Parathyroid adenoma (tissue), 2 donors: Measurements from ENCODE around the gene ART5.

ENCODE experiments used
- H2AFZ ChIP-seq: fragments of 300-600 bp; sonication (generic); one replicate; pipeline ENCODE4 v1.7.0; 2017; ENCODE audit warnings: antibody characterized with exemption, mild to moderate bottlenecking
- H3K27ac ChIP-seq: fragments of 300-600 bp; sonication (generic); one replicate; pipeline ENCODE4 v1.7.0; 2017
- H3K27me3 ChIP-seq: fragments of 300-600 bp; sonication (generic); one replicate; pipeline ENCODE4 v1.7.0; 2017; ENCODE audit warnings: low read length; ENCODE audit not compliant: control insufficient read depth, insufficient read depth
- H3K36me3 ChIP-seq: fragments of 300-600 bp; sonication (generic); one replicate; pipeline ENCODE4 v1.7.0; 2017; ENCODE audit warnings: low read length; ENCODE audit not compliant: control insufficient read depth, insufficient read depth
- H3K4me1 ChIP-seq: fragments of 300-600 bp; sonication (generic); one replicate; pipeline ENCODE4 v1.7.0; 2017; ENCODE audit warnings: control low read depth
- H3K4me2 ChIP-seq: fragments of 300-600 bp; sonication (generic); one replicate; pipeline ENCODE4 v1.7.0; 2017; ENCODE audit warnings: low read length
- H3K4me3 ChIP-seq: fragments of 300-600 bp; sonication (generic); one replicate; pipeline ENCODE4 v1.7.0; 2017; ENCODE audit warnings: low read depth, low read length
- H3K79me2 ChIP-seq: fragments of 300-600 bp; sonication (generic); one replicate; pipeline ENCODE4 v1.7.0; 2017; ENCODE audit warnings: control low read depth
- H3K9ac ChIP-seq: fragments of 300-600 bp; sonication (generic); one replicate; pipeline ENCODE4 v1.7.0; 2017; ENCODE audit warnings: mild to moderate bottlenecking
- H3K9me3 ChIP-seq: fragments of 300-600 bp; sonication (generic); one replicate; pipeline ENCODE4 v1.7.0; 2017; ENCODE audit warnings: low read length; ENCODE audit not compliant: control insufficient read depth
- TF ChIP-seq, protein P1 (sequence below): fragments of 300-600 bp; sonication (generic); IDR thresholded peaks from one replicate; pipeline ENCODE4 v1.7.0; 2017; ENCODE audit warnings: antibody characterized with exemption, mild to moderate bottlenecking
- donor health status: primary hyperparathyroidism.

ART5 gene

GRCh38 chr11:3671334-3672254, 29.8 kb upstream of the ART5 start, which contains the start of gene CHRNA10:
TSS of gene CHRNA10 (minus strand) at chr11:3671384. CDS start at chr11:3671312, 72 bp downstream.
- H2AFZ ChIP-seq: no peak within 1 kb of the TSS
- H3K79me2 ChIP-seq: no peaks in the 10 kb centered on the region
- H3K27me3 ChIP-seq: no peaks in the 10 kb centered on the region
- TF ChIP-seq, protein P1, sequence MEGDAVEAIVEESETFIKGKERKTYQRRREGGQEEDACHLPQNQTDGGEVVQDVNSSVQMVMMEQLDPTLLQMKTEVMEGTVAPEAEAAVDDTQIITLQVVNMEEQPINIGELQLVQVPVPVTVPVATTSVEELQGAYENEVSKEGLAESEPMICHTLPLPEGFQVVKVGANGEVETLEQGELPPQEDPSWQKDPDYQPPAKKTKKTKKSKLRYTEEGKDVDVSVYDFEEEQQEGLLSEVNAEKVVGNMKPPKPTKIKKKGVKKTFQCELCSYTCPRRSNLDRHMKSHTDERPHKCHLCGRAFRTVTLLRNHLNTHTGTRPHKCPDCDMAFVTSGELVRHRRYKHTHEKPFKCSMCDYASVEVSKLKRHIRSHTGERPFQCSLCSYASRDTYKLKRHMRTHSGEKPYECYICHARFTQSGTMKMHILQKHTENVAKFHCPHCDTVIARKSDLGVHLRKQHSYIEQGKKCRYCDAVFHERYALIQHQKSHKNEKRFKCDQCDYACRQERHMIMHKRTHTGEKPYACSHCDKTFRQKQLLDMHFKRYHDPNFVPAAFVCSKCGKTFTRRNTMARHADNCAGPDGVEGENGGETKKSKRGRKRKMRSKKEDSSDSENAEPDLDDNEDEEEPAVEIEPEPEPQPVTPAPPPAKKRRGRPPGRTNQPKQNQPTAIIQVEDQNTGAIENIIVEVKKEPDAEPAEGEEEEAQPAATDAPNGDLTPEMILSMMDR: no peak
- H3K27ac ChIP-seq: no peak within 1 kb of the TSS
- no peak within 1 kb of the TSS for H3K4me2 ChIP-seq
- H3K9ac ChIP-seq: no peak within 1 kb of the TSS
- no peaks in the 10 kb centered on the region for H3K36me3 ChIP-seq
- H3K4me3 ChIP-seq: no peak within 1 kb of the TSS
- no peaks in the 10 kb centered on the region for H3K4me1 ChIP-seq
- no peaks in the 10 kb centered on the region for H3K9me3 ChIP-seq

DNA sequence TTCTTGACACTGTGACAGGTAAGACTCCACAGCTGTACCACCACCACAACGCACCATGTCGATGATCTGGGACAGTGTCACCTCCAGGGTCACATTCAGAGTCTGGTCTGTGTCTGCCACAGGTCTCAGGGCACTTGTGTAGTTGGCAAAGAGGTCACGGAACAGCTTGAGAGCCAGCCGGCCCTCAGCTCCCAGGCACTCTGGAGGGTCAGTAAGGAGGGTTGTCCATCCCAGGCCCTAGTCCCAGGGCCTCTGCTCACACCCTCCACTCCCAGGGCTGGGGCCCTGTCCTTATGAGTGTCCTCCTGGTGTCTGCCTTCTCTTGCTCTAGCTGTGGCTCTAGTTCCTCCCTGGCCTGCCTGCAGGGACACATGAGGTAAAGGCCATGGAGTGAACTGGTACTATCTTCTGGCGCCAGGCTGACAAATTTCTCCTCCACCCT, 28.0 kb upstream of the ART5 start:
- Histone ChIP-seq H3K27me3 (no peaks in the 10 kb centered on the region), H3K27ac (no peak overlapping the region), H3K79me2 (no peaks in the 10 kb centered on the region), H3K4me2 (no peak overlapping the region), H3K36me3 (no peaks in the 10 kb centered on the region), H3K9ac (no peak overlapping the region), H2AFZ (no peak overlapping the region), H3K4me1 (no peaks in the 10 kb centered on the region), H3K9me3 (no peaks in the 10 kb centered on the region), H3K4me3 (no peak overlapping the region)
- TF ChIP-seq, protein P1: no peak

DNA sequence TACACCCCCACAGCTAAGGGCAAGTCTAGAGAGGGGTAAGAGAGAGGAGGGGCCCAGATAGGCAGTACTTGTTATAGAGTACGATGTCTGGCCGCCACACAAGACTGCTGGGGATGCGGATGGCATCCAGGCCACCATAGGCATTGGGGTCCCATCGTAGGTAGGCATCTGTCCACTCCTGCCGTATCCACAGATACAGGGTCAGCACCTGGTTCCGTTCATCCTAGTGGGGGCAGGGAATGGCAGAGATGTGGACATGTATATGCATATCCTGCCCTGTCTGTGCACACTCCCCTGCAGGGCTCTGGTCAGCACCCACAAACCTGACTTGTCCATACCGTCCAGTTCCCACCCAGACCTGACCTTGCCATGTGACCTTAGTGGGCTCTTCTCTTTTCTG, 27.3 kb upstream of the ART5 start:
- Histone ChIP-seq H3K4me1 (no peaks in the 10 kb centered on the region), H3K79me2 (no peaks in the 10 kb centered on the region), H3K9ac (no peak overlapping the region), H3K4me3 (no peak overlapping the region), H2AFZ (no peak overlapping the region), H3K27ac (no peak overlapping the region), H3K27me3 (no peaks in the 10 kb centered on the region), H3K4me2 (no peak overlapping the region), H3K36me3 (no peaks in the 10 kb centered on the region), H3K9me3 (no peaks in the 10 kb centered on the region)
- TF ChIP-seq, protein P1: no peak

DNA sequence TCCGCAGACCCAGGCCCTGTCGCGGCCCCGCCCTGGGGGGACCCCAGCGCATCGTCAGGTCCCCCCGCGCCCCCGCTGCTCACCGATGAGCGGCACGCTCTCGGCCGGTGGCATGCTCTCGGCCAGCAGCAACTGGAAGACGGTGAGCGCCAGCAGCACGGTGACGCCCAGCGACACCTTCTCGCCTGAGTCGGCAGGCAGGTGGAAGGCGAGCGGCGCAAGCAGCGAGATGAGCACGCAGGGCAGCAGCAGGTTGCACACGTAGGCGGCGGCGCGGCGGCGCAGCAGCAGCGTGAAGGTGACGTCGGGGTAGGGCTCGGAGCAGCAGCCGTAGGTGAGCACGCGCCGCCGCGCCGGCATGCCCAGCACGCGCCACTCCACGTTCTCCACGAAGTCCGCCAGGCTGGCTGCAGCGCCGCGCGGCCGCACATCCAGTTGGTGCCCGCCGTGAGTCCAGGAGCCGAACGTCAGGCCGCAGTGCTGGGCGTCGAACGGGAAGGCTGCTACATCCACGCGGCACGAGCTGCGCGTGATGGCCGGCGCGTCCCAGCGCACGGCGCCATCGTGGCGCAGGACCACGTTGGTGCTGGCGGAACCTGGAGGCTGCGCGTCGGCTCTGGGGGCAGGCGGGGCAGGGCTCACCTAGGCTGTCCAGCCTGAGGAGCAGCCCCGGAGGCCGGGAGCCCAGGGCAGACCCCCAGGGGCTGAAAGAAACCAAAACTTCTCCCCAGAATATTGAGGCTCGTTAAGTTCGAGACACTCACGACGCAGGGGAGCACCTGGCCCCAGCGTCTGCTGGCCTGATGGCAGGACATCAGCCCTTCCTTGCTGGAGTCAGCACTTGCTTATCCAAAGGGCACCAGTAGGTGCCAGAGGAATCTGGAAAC, 25.6 kb upstream of the ART5 start:
- no peak overlapping the region for H3K27ac ChIP-seq
- TF ChIP-seq, protein P1: no peak
- H3K9me3 ChIP-seq: no peaks in the 10 kb centered on the region
- no peak overlapping the region for H3K4me2 ChIP-seq
- no peak overlapping the region for H2AFZ ChIP-seq
- H3K4me1 ChIP-seq: no peaks in the 10 kb centered on the region
- no peaks in the 10 kb centered on the region for H3K27me3 ChIP-seq
- no peak overlapping the region for H3K9ac ChIP-seq
- no peak overlapping the region for H3K4me3 ChIP-seq
- no peaks in the 10 kb centered on the region for H3K36me3 ChIP-seq
- H3K79me2 ChIP-seq: no peaks in the 10 kb centered on the region
